Left ventricle myocardium inferior (tissue), 1 donor: ENCODE measurements around the gene TRMT2A. TPM values are rescaled to one million over a fixed set of nuclear protein-coding genes. Genes with fewer than 3 reads are reported as not detected.

ENCODE experiments used
- DNase-seq: peaks from one replicate; pipeline ENCODE4 v3.0.0-alpha.2; 2020
- H3K27ac ChIP-seq: fragments of 200-600 bp; replicated peaks from 2 replicates; pipeline ENCODE4 v1.8.0; 2021
- H3K27me3 ChIP-seq: fragments of 200-600 bp; 2 replicates; pipeline ENCODE4 v1.8.0; 2021; ENCODE audit warnings: low read depth
- H3K36me3 ChIP-seq: fragments of 200-600 bp; 2 replicates; pipeline ENCODE4 v1.8.0; 2021
- H3K4me1 ChIP-seq: fragments of 200-600 bp; 2 replicates; pipeline ENCODE4 v1.8.0; 2021
- H3K4me3 ChIP-seq: fragments of 200-600 bp; 2 replicates; pipeline ENCODE4 v1.8.0; 2021; ENCODE audit warnings: mild to moderate bottlenecking, moderate library complexity
- H3K9me3 ChIP-seq: fragments of 200-600 bp; replicated peaks from 2 replicates; pipeline ENCODE4 v1.8.0; 2021
- intact Hi-C: fragments of 100-400 bp; cut with micrococcal nuclease; formaldehyde crosslinking; loops from one replicate; pipeline ENCODE4 v1.11.0; 2022
- total RNA-seq: library from RNA; stranded (reverse); fragmentation: NEBNext Ultra II Directional; extraction: Animal tissue kit (Norgen Biotek cat#: 25700); gene quantifications from one replicate; pipeline ENCODE4 v1.2.1, GENCODE V29; 2021
- TF ChIP-seq, protein P1 (sequence below): fragments of 200-600 bp; IDR thresholded peaks from 2 replicates; pipeline ENCODE4 v1.8.0; 2021; ENCODE audit warnings: antibody characterized with exemption, mild to moderate bottlenecking, borderline replicate concordance
- donor health status: DM: no; HTN: yes; CAD: no; lungs with severe emphysema.

Gene TRMT2A
- total RNA-seq, 1 donor from 2014 or later: 27.8 TPM

DNA sequence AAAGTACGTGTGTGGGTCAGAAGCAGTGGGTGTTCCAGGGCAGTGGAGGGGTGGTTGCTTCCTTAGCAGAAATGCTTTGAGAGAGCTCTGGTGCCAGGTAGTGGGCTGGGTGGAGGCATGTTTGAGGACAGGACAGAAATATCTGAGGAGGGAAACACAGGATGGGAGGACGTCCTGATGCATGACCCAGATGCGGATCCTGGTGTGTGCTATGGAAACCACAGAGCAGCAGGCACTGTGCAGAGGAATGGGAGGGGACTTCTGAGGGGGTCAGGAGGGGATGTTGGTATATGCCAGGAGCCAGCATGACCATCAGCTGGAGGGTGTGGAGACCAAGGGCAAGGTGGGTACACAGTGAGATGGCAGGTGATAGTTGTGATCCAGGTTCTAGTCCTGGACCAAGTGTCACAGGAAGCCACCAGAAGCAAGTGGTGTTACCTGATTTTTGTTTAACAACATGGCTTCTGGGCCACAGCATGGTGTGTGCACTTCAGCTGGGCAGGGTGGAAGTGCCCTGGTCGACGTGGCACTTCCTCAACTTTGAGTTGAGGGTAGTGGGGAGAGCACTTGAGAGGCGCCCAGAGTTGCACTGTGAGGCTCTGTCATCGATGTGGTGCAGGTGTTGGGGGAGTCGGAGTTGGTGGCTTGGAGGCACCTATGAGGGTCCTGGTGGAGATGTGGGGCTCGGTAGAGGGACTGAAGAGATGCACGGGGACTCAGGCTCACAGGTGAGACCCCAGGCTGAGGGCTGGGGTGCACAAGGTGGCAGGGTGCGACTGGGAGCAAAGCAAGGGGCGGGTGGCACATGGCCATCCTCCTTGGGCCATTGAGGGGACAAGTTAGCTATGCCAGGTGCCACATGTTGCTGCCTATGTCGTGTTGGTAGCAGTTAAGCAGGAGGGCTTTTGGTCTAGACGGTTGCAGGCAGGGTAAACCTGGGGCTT, 29.4 kb downstream of the TRMT2A start:
- H3K27ac ChIP-seq: no peak overlapping the region
- DNase-seq: no peak

DNA sequence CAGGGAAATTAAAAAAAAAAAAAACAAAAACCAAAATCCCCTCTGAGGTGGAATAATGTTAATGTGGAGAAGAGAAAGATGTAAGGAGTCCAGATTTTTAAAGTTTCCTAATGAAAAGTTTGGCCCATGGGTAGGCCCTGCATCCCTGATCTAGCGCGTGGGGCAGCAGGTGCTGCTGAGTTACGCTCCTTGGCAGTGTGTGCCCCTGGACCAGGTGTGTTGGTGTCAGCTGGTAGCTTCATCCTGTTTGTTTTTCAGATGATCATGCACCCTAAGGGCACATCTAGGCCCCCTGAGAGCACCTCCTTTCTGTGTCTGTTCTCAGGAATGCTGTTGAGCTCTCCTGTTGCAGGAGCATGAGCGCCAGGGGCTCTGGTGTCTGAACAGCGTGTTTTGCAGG, 30.3 kb downstream of the TRMT2A start:
- intact Hi-C loops: no loop called here
- no peak for DNase-seq
- H3K4me1 ChIP-seq: peaks cover 47% of the 10 kb centered on the region
- H3K4me3 ChIP-seq: no peak overlapping the region
- TF ChIP-seq, protein P1, sequence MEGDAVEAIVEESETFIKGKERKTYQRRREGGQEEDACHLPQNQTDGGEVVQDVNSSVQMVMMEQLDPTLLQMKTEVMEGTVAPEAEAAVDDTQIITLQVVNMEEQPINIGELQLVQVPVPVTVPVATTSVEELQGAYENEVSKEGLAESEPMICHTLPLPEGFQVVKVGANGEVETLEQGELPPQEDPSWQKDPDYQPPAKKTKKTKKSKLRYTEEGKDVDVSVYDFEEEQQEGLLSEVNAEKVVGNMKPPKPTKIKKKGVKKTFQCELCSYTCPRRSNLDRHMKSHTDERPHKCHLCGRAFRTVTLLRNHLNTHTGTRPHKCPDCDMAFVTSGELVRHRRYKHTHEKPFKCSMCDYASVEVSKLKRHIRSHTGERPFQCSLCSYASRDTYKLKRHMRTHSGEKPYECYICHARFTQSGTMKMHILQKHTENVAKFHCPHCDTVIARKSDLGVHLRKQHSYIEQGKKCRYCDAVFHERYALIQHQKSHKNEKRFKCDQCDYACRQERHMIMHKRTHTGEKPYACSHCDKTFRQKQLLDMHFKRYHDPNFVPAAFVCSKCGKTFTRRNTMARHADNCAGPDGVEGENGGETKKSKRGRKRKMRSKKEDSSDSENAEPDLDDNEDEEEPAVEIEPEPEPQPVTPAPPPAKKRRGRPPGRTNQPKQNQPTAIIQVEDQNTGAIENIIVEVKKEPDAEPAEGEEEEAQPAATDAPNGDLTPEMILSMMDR: no peak
- H3K27ac ChIP-seq: no peak overlapping the region
- H3K9me3 ChIP-seq: no peaks in the 10 kb centered on the region
- peaks cover 63% of the 10 kb centered on the region for H3K36me3 ChIP-seq
- no peaks in the 10 kb centered on the region for H3K27me3 ChIP-seq

More for the DNA sequence above, 29.4 kb downstream of the TRMT2A start:
- H3K9me3 ChIP-seq: no peaks in the 10 kb centered on the region
- peaks cover 72% of the 10 kb centered on the region for H3K36me3 ChIP-seq
- intact Hi-C loops: no loop called here
- TF ChIP-seq, protein P1: no peak
- no peaks in the 10 kb centered on the region for H3K27me3 ChIP-seq
- H3K4me1 ChIP-seq: peaks cover 39% of the 10 kb centered on the region
- no peak overlapping the region for H3K4me3 ChIP-seq

DNA sequence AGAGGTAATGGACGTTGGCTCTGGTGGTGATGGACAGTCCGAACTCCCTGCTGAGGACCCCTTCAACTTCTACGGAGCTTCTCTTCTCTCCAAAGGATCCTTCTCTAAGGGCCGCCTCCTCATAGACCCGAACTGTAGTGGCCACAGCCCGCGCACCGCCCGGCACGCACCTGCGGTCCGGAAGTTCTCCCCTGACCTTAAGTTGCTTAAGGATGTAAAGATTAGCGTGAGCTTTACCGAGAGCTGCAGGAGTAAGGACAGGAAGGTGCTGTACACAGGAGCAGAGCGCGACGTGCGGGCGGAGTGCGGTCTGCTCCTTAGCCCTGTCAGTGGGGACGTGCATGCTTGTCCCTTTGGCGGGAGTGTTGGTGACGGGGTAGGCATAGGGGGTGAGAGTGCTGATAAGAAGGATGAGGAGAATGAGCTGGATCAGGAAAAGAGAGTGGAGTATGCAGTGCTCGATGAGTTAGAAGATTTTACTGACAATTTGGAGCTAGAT, 30.9 kb downstream of the TRMT2A start:
- H3K4me3 ChIP-seq: no peak overlapping the region
- H3K9me3 ChIP-seq: no peaks in the 10 kb centered on the region
- intact Hi-C loops: no loop called here
- no peaks in the 10 kb centered on the region for H3K27me3 ChIP-seq
- H3K27ac ChIP-seq: no peak overlapping the region
- H3K4me1 ChIP-seq: peaks cover 53% of the 10 kb centered on the region
- H3K36me3 ChIP-seq: peaks cover 57% of the 10 kb centered on the region
- no peak for DNase-seq
- TF ChIP-seq, protein P1: no peak

DNA sequence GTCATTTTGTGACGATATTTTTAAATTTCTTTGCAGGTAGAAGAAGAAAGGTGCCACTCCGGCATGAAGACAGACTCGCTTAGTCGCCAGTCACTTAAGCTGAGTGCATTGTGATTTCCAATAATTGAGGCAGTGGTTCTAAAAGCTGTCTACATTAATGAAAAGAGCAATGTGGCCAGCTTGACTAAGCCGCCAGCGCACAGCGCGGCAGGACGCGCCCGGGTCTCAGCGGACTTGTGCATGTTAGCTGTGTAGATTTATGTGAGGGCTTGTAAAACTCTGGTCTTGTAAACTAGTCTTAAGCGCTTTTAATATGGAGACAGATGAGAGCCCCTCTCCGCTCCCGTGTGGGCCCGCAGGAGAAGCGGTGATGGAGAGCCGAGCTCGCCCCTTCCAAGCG, 31.4 kb downstream of the TRMT2A start:
- Histone ChIP-seq H3K27ac (no peak overlapping the region), H3K4me1 (peaks cover 58% of the 10 kb centered on the region), H3K9me3 (no peaks in the 10 kb centered on the region), H3K36me3 (peaks cover 52% of the 10 kb centered on the region), H3K27me3 (no peaks in the 10 kb centered on the region), H3K4me3 (no peak overlapping the region)
- intact Hi-C loops: no loop called here
- DNase-seq: no peak
- TF ChIP-seq, protein P1: no peak

DNA sequence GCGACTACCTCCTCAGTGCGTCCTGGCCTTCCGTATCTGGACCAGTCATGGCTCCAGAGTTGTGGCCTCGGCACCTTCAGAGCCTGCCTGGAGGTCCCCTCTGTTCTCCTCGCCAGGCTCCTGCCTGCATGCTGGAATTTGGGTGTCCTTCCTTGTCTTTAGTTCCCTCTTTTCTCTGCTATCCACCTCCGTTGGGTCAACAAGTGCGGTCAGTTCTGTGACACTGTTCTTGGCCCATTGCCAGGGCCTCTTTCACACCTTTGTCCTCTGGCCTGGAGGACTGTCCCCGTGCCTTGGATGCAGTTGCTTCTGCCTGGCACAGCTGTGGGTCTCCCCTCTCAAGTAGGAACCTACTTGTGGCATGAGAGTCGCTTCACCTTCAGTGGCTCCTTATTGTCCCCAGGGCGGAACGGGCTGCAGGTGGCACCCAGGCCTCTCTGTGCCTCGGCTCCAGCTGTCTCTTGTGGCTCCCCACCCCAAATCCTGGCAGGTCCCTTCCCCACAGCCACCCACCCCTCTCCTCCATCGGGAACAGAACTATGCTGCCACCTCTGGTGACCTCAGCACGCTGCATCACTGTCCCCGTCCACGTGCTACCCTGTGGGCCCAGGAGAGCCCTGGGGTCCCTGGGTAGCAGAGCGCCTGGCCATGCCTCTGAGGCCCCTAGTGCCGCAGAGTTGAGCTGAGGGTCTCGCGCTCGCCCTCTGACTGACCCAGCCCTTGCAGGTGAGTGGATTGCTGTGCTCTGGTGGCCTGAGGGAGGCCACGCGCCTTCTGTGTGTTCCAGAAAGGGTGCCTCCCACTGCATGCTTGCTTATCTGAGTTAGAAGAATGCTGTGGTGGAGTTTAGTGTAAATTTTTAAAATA, 32.2 kb downstream of the TRMT2A start:
- Histone ChIP-seq H3K4me3 (no peak overlapping the region), H3K36me3 (peaks cover 43% of the 10 kb centered on the region), H3K27ac (peak overlapping the region; percentile 27), H3K4me1 (peaks cover 60% of the 10 kb centered on the region), H3K9me3 (no peaks in the 10 kb centered on the region), H3K27me3 (no peaks in the 10 kb centered on the region)
- intact Hi-C loops: no loop called here
- no peak for DNase-seq
- TF ChIP-seq, protein P1: peak; percentile 45
